ENCODE data around the gene FOXO4.
A peak's percentile ranks its signal among the peaks of the same experiment; 100 is the strongest.

FOXO4 gene

GRCh38 chrX:71068044-71068918 lies 27.4 kb upstream of the FOXO4 start, which contains the start of gene SNX12:
Gene SNX12, minus strand, starts transcription at chrX:71068334. Its CDS starts 28 bp downstream, at chrX:71068306.
- Histone ChIP-seq H3K4me3 (IDR thresholded peaks at IDR 0.05; ENCODE audit: insufficient read depth, low read depth, low read length) (peak within 1 kb of the TSS; percentile 47), H3K4me1 (ENCODE audit: low read depth, poor library complexity, severe bottlenecking) (peaks cover 11% of the 10 kb centered on the region), H3K27me3 (ENCODE audit: insufficient read depth, low read depth) (no peaks in the 10 kb centered on the region), H3K4me2 (peak within 1 kb of the TSS; percentile 94), H3K9ac (peak within 1 kb of the TSS; percentile 47), H3K27ac (peak within 1 kb of the TSS; percentile 34; the same call in 1 of the 2 replicates), H2AFZ (ENCODE audit: low read depth) (peak within 1 kb of the TSS; percentile 98), H3K79me2 (ENCODE audit: insufficient read depth, low read depth) (peaks cover 20% of the 10 kb centered on the region), H4K20me1 (ENCODE audit: insufficient read depth) (no peaks in the 10 kb centered on the region), H3K36me3 (ENCODE audit: insufficient read depth) (no peaks in the 10 kb centered on the region)
- no peak for TF ChIP-seq CTCF (conservative IDR thresholded peaks at IDR 0.05; ENCODE audit: low read depth, low read length)

- peaks cover 11% of the 10 kb centered on the region for H3K4me1 ChIP-seq (ENCODE audit: low read depth, poor library complexity, severe bottlenecking)
- no peak overlapping the region for H3K4me2 ChIP-seq
- H3K79me2 ChIP-seq (ENCODE audit: insufficient read depth, low read depth), result peaks cover 12% of the 10 kb centered on the region; the same call in 1 of the 2 replicates
- no peak overlapping the region for H3K9ac ChIP-seq
- no peaks in the 10 kb centered on the region for H3K27me3 ChIP-seq (ENCODE audit: insufficient read depth, low read depth)
- TF ChIP-seq CTCF (conservative IDR thresholded peaks at IDR 0.05; ENCODE audit: low read depth, low read length), result no peak
- no peaks in the 10 kb centered on the region for H4K20me1 ChIP-seq (ENCODE audit: insufficient read depth)
- H3K27ac ChIP-seq, result no peak overlapping the region
- no peak overlapping the region for H3K4me3 ChIP-seq (IDR thresholded peaks at IDR 0.05; ENCODE audit: insufficient read depth, low read depth, low read length)
- no peak overlapping the region for H2AFZ ChIP-seq (ENCODE audit: low read depth)
- no peaks in the 10 kb centered on the region for H3K36me3 ChIP-seq (ENCODE audit: insufficient read depth)
Observed at GRCh38 chrX:71070531-71070930, 25.1 kb upstream of the FOXO4 start.

- Histone ChIP-seq H3K79me2 (ENCODE audit: insufficient read depth, low read depth) (no peaks in the 10 kb centered on the region), H3K27ac (no peak overlapping the region), H4K20me1 (ENCODE audit: insufficient read depth) (no peaks in the 10 kb centered on the region), H3K4me3 (IDR thresholded peaks at IDR 0.05; ENCODE audit: insufficient read depth, low read depth, low read length) (no peak overlapping the region), H3K27me3 (ENCODE audit: insufficient read depth, low read depth) (no peaks in the 10 kb centered on the region), H3K36me3 (ENCODE audit: insufficient read depth) (no peaks in the 10 kb centered on the region), H3K4me1 (ENCODE audit: low read depth, poor library complexity, severe bottlenecking) (no peaks in the 10 kb centered on the region), H3K9ac (no peak overlapping the region), H2AFZ (ENCODE audit: low read depth) (no peak overlapping the region), H3K4me2 (no peak overlapping the region)
- TF ChIP-seq CTCF (conservative IDR thresholded peaks at IDR 0.05; ENCODE audit: low read depth, low read length), result no peak
Observed at GRCh38 chrX:71081330-71082123, 14.1 kb upstream of the FOXO4 start.

- Histone ChIP-seq H3K4me2 (no peak overlapping the region), H3K4me1 (ENCODE audit: low read depth, poor library complexity, severe bottlenecking) (no peaks in the 10 kb centered on the region), H3K27me3 (ENCODE audit: insufficient read depth, low read depth) (no peaks in the 10 kb centered on the region), H4K20me1 (ENCODE audit: insufficient read depth) (no peaks in the 10 kb centered on the region), H3K4me3 (IDR thresholded peaks at IDR 0.05; ENCODE audit: insufficient read depth, low read depth, low read length) (no peak overlapping the region), H3K9ac (no peak overlapping the region), H3K36me3 (ENCODE audit: insufficient read depth) (no peaks in the 10 kb centered on the region), H2AFZ (ENCODE audit: low read depth) (no peak overlapping the region), H3K27ac (no peak overlapping the region), H3K79me2 (ENCODE audit: insufficient read depth, low read depth) (no peaks in the 10 kb centered on the region)
- no peak for TF ChIP-seq CTCF (conservative IDR thresholded peaks at IDR 0.05; ENCODE audit: low read depth, low read length)
Observed at GRCh38 chrX:71082124-71082647, 13.5 kb upstream of the FOXO4 start.

All from KMS-11 (cell line).